GM18498 (cell line): ENCODE measurements around the gene TBX2.

Source experiments
- ATAC-seq: cut with Tn5 transposase; IDR thresholded peaks from one replicate; pipeline ENCODE4 v1.9.1; 2021; ENCODE audit warnings: mild to moderate bottlenecking, moderate library complexity; ENCODE audit not compliant: unreplicated experiment

Gene TBX2

GRCh38 chr17:61412143-61412859 lies 12.7 kb downstream of the TBX2 start:
- peak; percentile 74 for ATAC-seq

GRCh38 chr17:61412860-61413660 lies 13.4 kb downstream of the TBX2 start:
- no peak for ATAC-seq

GRCh38 chr17:61413661-61414126 lies 14.1 kb downstream of the TBX2 start:
- ATAC-seq = no peak

GRCh38 chr17:61414141-61414935 lies 14.7 kb downstream of the TBX2 start:
- ATAC-seq = no peak

GRCh38 chr17:61414936-61415251 lies 15.3 kb downstream of the TBX2 start:
- ATAC-seq = no peak

- no peak for ATAC-seq
These were observed 15.9 kb downstream of the TBX2 start for GRCh38 chr17:61415374-61416210.

GRCh38 chr17:61416211-61416539 lies 16.5 kb downstream of the TBX2 start:
- ATAC-seq = no peak

- ATAC-seq = peak; percentile 50
These were observed 17.1 kb downstream of the TBX2 start for GRCh38 chr17:61416540-61417363.

- ATAC-seq = no peak
These were observed 18.8 kb downstream of the TBX2 start for GRCh38 chr17:61418449-61418848.

- no peak for ATAC-seq
These were observed 19.9 kb downstream of the TBX2 start for GRCh38 chr17:61419496-61420046.

- ATAC-seq = no peak
These were observed 20.4 kb downstream of the TBX2 start for GRCh38 chr17:61420052-61420451.

GRCh38 chr17:61420745-61421398 lies 21.2 kb downstream of the TBX2 start:
- no peak for ATAC-seq

- no peak for ATAC-seq
These were observed 21.8 kb downstream of the TBX2 start for GRCh38 chr17:61421460-61421859.

GRCh38 chr17:61422116-61422799 lies 22.6 kb downstream of the TBX2 start:
- no peak for ATAC-seq

- no peak for ATAC-seq
These were observed 23.2 kb downstream of the TBX2 start for GRCh38 chr17:61422869-61423268.

- ATAC-seq = no peak
These were observed 24.5 kb downstream of the TBX2 start for GRCh38 chr17:61423967-61424649.

- no peak for ATAC-seq
These were observed 26.2 kb downstream of the TBX2 start for GRCh38 chr17:61425682-61426481.
